NCI-H2081 (cell line): ENCODE data around the gene SCGB1D1.

Source experiments
- DNase-seq, 2 experiments: peaks; one replicate each; lab custom pipeline; 2025; lab: John Stamatoyannopoulos, UW

Gene SCGB1D1

DNA sequence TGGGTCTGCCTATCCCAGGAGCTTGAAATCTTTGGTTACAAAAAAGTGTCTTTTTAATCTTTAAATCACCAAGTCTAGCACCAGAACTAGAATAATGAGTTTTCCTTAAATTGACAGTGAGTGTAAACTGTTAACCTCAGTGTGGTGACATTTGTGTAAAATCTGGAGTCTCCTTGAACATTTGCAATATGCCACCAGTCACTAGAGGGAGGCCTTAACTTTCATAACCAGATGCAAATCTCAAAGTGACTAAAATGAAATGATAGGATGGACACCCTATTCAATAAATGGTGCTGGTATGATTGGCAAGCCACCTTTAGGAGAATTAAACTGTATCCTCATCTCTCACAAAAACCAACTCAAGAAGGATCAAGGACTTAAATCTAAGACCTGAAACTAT is 43.7 kb downstream of the SCGB1D1 start:
- DNase-seq = no peak

DNA sequence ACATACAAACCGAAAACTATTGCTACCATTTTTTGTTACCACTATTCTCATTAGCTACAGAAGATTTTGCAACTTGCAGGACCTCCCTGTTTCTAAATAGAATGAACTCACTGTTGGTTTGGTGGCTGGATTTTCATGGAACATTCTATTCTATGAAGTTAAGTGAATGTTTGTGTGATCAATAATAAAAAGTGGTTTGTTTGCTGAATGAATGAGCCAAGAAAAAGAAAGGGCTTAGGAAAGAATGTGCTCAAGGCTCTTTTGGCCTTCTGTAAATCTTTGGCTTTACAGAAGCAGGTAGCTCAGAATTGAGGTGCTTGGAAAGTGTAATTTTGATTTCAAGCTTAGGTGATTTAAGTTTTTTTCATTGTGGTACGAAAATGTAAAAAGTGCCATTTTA is 46.2 kb downstream of the SCGB1D1 start:
- DNase-seq = no peak

DNA sequence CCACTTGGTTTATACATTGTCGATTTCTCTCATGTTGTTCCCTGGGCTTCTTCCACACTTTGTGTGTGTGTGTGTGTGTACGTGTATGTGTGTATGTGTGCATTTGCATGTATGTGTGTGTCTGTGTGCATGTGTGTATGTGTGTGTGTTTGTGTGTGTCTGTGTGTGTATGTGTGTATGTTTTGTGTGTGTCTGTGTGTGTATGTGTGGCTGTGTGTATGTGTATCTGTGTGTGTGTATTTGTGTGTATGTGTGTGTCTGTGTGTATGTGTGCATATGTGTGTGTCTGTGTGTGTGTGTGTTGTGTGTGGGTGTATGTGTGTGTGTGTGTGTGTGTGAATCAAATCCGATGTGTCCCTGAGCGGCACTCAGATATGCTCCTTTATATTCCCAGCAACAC is 47.5 kb downstream of the SCGB1D1 start:
- no peak for DNase-seq

DNA sequence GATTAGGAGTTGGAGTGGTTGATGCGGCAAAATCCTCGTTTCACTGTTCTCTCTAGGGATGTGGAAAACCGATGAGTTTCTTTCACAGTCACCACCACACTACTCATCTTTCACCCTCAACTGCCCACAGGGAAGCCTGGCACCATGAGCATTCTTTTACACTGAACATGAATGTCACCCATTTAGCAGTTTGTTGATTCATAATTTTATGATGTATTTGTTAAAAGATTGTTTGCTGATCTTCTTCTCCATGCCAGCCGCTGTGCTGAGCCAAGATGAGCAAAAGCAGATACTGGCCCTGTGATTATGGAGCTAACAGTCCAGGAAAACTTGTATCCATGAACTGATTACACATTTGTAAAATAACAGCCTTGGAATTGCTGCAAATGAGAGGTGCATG is 48.1 kb downstream of the SCGB1D1 start:
- no peak for DNase-seq

DNA sequence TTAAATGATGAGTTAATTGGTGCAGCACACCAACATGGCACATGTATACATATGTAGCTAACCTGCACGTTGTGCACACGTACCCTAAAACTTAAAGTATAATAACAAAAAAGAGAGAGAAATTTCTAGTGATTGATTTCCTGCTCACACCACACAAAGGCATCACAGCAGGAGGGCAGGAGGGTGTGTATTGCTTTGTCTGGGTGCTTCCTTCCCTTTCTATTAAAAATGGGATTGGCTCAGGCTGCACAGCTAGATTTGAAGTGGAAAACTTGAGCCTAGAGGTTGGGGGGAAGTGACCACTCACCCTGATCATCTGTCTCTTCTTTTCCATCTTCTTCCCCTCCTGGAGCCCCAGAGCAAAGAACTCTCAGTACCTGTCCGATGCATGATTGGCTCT is 51.1 kb downstream of the SCGB1D1 start:
- DNase-seq = peak in 1 of 2 experiments; percentile 26

DNA sequence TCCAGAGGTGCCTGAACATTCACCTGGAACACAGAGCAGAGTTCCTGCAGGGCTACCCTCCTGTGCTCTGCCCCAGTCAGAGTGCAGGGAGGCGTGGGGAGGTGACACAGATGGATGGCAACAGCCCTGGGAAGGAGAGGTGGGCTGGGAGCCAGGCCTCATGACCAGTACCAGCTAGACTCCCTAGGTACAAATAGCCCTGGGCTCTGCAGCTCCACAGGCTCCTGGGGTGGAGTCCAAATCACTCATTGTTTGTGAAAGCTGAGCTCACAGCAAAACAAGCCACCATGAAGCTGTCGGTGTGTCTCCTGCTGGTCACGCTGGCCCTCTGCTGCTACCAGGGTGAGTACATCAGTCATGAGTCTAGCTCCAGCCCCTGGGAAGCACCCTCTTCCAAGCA is 52.0 kb downstream of the SCGB1D1 start, which contains the start of gene SCGB1D2:
SCGB1D2 (plus strand) TSS at position 219 of the 400 bp plus-strand sequence; CDS start at position 288, 69 bp downstream.
- peak; percentile 96 to 99 for DNase-seq
